Measurements from ENCODE around the gene SYMPK.
A peak's percentile ranks its signal among the peaks of the same experiment; 100 is the strongest.

The SYMPK gene

GRCh38 chr19:45779231-45780145, 83.5 kb downstream of the SYMPK start:
- peak; percentile 80 for DNase-seq

- peak; percentile 27 for DNase-seq
Measured at GRCh38 chr19:45778010-45778661, 84.8 kb downstream of the SYMPK start.

- no peak for DNase-seq
Measured at GRCh38 chr19:45777395-45777961, 85.5 kb downstream of the SYMPK start.

GRCh38 chr19:45774765-45775164, 88.2 kb downstream of the SYMPK start:
- DNase-seq: no peak

GRCh38 chr19:45773384-45773783, 89.6 kb downstream of the SYMPK start:
- peak; percentile 8 for DNase-seq

- peak; percentile 21 for DNase-seq
Measured at GRCh38 chr19:45772912-45773311, 90.0 kb downstream of the SYMPK start.

GRCh38 chr19:45772130-45772840, 90.7 kb downstream of the SYMPK start:
- peak; percentile 30 for DNase-seq

- peak; percentile 48 for DNase-seq
Measured at GRCh38 chr19:45771311-45771933, 91.5 kb downstream of the SYMPK start.

- DNase-seq: peak; percentile 98
Measured at GRCh38 chr19:45770192-45771101, 92.5 kb downstream of the SYMPK start.

- DNase-seq: no peak
Measured at GRCh38 chr19:45769821-45770191, 93.1 kb downstream of the SYMPK start.

- DNase-seq: peak; percentile 99
Measured at GRCh38 chr19:45768984-45769782, 93.8 kb downstream of the SYMPK start, which contains the start of gene SIX5. Gene SIX5, minus strand, starts transcription at chr19:45769252. Its CDS starts 408 bp downstream, at chr19:45768844.

- peak; percentile 82 for DNase-seq
Measured at GRCh38 chr19:45768655-45768983, 94.3 kb downstream of the SYMPK start.

GRCh38 chr19:45767881-45768654, 94.9 kb downstream of the SYMPK start:
- peak; percentile 84 for DNase-seq

GRCh38 chr19:45767410-45767880, 95.5 kb downstream of the SYMPK start:
- DNase-seq: peak; percentile 91

- DNase-seq: peak; percentile 75
Measured at GRCh38 chr19:45766869-45767346, 96.0 kb downstream of the SYMPK start.

- peak; percentile 44 for DNase-seq
Measured at GRCh38 chr19:45766296-45766868, 96.6 kb downstream of the SYMPK start.

- DNase-seq: peak; percentile 46
Measured at GRCh38 chr19:45765702-45766295, 97.1 kb downstream of the SYMPK start.
